ENCODE measurements around the gene DYRK1A.

DYRK1A gene

DNA sequence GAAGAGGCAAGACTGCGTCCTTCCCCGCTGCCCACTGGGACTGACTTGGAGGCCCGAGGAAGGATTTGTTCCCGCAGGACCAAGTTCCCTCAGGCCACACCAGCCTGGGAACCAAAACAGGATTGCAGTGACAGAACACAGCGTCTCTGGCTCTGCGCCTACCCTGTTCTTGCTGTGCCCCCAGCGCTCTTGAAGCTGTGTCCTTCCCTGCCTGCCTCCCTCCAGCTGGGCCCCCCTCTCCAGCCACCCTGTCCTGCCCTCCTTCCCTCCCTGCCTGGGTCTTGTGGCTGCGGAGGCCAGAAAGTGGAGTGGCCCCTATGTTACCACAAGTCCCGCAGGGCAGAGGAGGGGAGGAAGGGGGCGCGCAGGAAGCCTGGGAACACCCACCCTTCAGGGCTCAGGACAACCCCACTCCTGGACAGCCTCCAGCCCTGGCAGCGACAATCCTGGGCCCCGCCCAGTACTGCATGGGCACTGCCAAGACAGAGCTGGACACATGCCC is 164.9 kb downstream of the DYRK1A start:
- Histone ChIP-seq H3K79me2 (ENCODE audit: low read length) (no peaks in the 10 kb centered on the region), H3K9me3 (replicated peaks; ENCODE audit: insufficient read depth, low read length) (no peaks in the 10 kb centered on the region), H4K20me1 (ENCODE audit: insufficient read depth, low read length) (no peaks in the 10 kb centered on the region), H3K4me3 (ENCODE audit: low read length) (no peak overlapping the region), H3K9ac (ENCODE audit: low read length) (no peak overlapping the region), H3F3A (ENCODE audit: insufficient read depth, low read length) (no peaks in the 10 kb centered on the region), H3K4me2 (ENCODE audit: low read depth, low read length) (no peak overlapping the region), H3K4me1 (ENCODE audit: low read length) (no peaks in the 10 kb centered on the region), H3K27ac (ENCODE audit: low read length) (no peak overlapping the region), H3K9me2 (replicated peaks; ENCODE audit: insufficient read depth, low read length) (no peaks in the 10 kb centered on the region), H3K27me3 (replicated peaks; ENCODE audit: insufficient read depth, low read length) (no peaks in the 10 kb centered on the region), H3K36me3 (replicated peaks; ENCODE audit: insufficient read depth, low read length) (no peaks in the 10 kb centered on the region), H2AFZ (ENCODE audit: low read length) (no peak overlapping the region)
- DNase-seq: no peak
- TF ChIP-seq, protein P1, sequence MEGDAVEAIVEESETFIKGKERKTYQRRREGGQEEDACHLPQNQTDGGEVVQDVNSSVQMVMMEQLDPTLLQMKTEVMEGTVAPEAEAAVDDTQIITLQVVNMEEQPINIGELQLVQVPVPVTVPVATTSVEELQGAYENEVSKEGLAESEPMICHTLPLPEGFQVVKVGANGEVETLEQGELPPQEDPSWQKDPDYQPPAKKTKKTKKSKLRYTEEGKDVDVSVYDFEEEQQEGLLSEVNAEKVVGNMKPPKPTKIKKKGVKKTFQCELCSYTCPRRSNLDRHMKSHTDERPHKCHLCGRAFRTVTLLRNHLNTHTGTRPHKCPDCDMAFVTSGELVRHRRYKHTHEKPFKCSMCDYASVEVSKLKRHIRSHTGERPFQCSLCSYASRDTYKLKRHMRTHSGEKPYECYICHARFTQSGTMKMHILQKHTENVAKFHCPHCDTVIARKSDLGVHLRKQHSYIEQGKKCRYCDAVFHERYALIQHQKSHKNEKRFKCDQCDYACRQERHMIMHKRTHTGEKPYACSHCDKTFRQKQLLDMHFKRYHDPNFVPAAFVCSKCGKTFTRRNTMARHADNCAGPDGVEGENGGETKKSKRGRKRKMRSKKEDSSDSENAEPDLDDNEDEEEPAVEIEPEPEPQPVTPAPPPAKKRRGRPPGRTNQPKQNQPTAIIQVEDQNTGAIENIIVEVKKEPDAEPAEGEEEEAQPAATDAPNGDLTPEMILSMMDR (IDR thresholded peaks at IDR 0.05; ENCODE audit: low read length): no peak
- TF ChIP-seq EZH2phosphoT487 (IDR thresholded peaks at IDR 0.05; ENCODE audit: low read length) (no peak), EZH2 (optimal IDR thresholded peaks at IDR 0.05; ENCODE audit: low read depth, low read length) (no peak)

DNA sequence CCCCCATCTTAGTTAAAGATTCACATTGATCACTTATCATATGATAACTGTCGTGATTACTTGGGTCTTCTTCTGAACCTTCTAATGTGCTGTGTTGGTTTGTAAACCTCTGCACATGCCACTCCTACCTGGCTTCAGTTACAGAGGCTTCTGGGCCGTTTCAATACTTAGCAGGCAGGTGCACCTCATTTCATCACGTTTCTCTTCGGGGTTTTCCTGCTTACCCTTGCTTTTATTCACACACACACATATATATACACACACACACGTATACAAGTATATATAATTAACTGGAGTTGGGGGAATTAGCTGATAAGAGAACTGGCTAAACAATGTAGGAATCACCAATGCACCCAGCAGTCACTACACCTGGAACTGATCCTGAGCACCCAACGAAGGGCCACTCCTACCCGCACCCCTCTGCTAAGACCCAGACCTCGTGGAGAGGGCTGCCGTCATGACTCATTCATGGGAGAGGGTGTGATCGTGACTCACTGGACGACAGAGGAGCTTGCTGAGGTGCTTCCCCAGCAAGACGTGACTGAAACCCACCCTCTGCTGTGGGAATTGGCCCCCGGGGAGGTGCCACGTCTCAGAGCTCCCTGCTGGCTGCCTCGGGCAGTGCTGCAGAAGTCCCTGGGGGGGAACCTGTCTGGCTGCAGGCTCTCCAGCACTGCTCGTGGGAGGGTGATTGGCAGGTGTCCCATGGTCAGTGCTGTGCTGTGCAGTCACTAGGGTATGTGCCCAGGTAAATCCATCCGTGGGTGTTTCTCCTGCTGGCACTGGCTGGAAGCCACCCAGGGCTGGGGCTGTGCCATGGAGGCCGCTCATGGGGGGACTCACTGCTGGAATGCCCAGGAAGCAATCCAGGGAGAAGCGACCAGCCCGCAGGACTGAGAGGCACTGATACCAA is 166.6 kb downstream of the DYRK1A start:
- no peaks in the 10 kb centered on the region for H3K4me1 ChIP-seq (ENCODE audit: low read length)
- no peak overlapping the region for H3K4me3 ChIP-seq (ENCODE audit: low read length)
- no peaks in the 10 kb centered on the region for H3K36me3 ChIP-seq (replicated peaks; ENCODE audit: insufficient read depth, low read length)
- H3K79me2 ChIP-seq (ENCODE audit: low read length): no peaks in the 10 kb centered on the region
- no peaks in the 10 kb centered on the region for H3K9me2 ChIP-seq (replicated peaks; ENCODE audit: insufficient read depth, low read length)
- no peaks in the 10 kb centered on the region for H3F3A ChIP-seq (ENCODE audit: insufficient read depth, low read length)
- DNase-seq: no peak
- H3K4me2 ChIP-seq (ENCODE audit: low read depth, low read length): no peak overlapping the region
- no peak overlapping the region for H2AFZ ChIP-seq (ENCODE audit: low read length)
- H3K9me3 ChIP-seq (replicated peaks; ENCODE audit: insufficient read depth, low read length): no peaks in the 10 kb centered on the region
- no peak overlapping the region for H3K9ac ChIP-seq (ENCODE audit: low read length)
- TF ChIP-seq EZH2 (optimal IDR thresholded peaks at IDR 0.05; ENCODE audit: low read depth, low read length) (no peak), EZH2phosphoT487 (IDR thresholded peaks at IDR 0.05; ENCODE audit: low read length) (no peak)
- TF ChIP-seq, protein P1 (IDR thresholded peaks at IDR 0.05; ENCODE audit: low read length): no peak
- H3K27ac ChIP-seq (ENCODE audit: low read length): no peak overlapping the region
- no peaks in the 10 kb centered on the region for H4K20me1 ChIP-seq (ENCODE audit: insufficient read depth, low read length)
- no peaks in the 10 kb centered on the region for H3K27me3 ChIP-seq (replicated peaks; ENCODE audit: insufficient read depth, low read length)

DNA sequence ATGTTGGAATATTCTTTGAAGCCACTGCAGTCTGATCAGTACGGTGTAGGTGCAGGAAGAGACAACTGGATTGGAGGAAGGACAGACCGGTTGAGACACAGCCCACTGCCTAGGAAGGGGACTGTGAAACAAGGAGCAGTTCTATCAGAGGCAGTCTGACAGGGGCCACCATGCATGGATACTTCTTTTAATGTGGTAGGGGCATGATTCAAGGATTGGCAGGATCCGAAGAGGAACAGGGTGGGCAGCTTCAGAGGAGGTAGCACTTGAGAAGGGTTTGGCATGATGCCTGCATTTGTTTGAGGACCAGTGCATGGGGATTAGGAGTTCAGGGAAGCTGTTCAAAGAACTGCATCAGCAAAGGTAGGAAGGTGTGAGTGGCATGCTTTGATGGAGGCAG is 167.9 kb downstream of the DYRK1A start:
- Histone ChIP-seq H2AFZ (ENCODE audit: low read length) (no peak overlapping the region), H3K79me2 (ENCODE audit: low read length) (no peaks in the 10 kb centered on the region), H3K9ac (ENCODE audit: low read length) (no peak overlapping the region), H3K4me3 (ENCODE audit: low read length) (no peak overlapping the region), H3K9me2 (replicated peaks; ENCODE audit: insufficient read depth, low read length) (no peaks in the 10 kb centered on the region), H3K4me1 (ENCODE audit: low read length) (no peaks in the 10 kb centered on the region), H3K27me3 (replicated peaks; ENCODE audit: insufficient read depth, low read length) (no peaks in the 10 kb centered on the region), H3K36me3 (replicated peaks; ENCODE audit: insufficient read depth, low read length) (no peaks in the 10 kb centered on the region), H3K4me2 (ENCODE audit: low read depth, low read length) (no peak overlapping the region), H3K27ac (ENCODE audit: low read length) (no peak overlapping the region), H3K9me3 (replicated peaks; ENCODE audit: insufficient read depth, low read length) (no peaks in the 10 kb centered on the region), H3F3A (ENCODE audit: insufficient read depth, low read length) (no peaks in the 10 kb centered on the region), H4K20me1 (ENCODE audit: insufficient read depth, low read length) (no peaks in the 10 kb centered on the region)
- DNase-seq: no peak
- TF ChIP-seq, protein P1 (IDR thresholded peaks at IDR 0.05; ENCODE audit: low read length): no peak
- no peak for TF ChIP-seq EZH2phosphoT487 (IDR thresholded peaks at IDR 0.05; ENCODE audit: low read length)
- TF ChIP-seq EZH2 (optimal IDR thresholded peaks at IDR 0.05; ENCODE audit: low read depth, low read length): no peak

Measured in MM.1S (cell line).